Fibroblast of lung (primary cell): ENCODE measurements around the gene CGRRF1. TPM values are rescaled to one million over a fixed set of nuclear protein-coding genes. Genes with fewer than 3 reads are reported as not detected.

Experiments
- DNase-seq, 2 donors: peaks; one replicate each; pipeline versions ENCODE4 v3.0.0 to v3.0.0-alpha.2; 2010; ENCODE audit warnings: low read depth in 2 of 2
- H2AFZ ChIP-seq: 2 replicates; pipeline ENCODE4 v1.5.1; 2012; ENCODE audit warnings: low read length, control low read depth, inconsistent platforms
- H3K27ac ChIP-seq: 2 replicates; pipeline ENCODE4 v1.5.1; 2011; ENCODE audit warnings: low read length, control low read depth; ENCODE audit not compliant: insufficient read depth
- H3K27me3 ChIP-seq: 2 replicates; pipeline ENCODE4 v1.5.1; 2011; ENCODE audit warnings: mild to moderate bottlenecking, low read length; ENCODE audit not compliant: control insufficient read depth, insufficient read depth
- H3K36me3 ChIP-seq: 2 replicates; pipeline ENCODE4 v1.5.1; 2011; ENCODE audit warnings: low read length; ENCODE audit not compliant: control insufficient read depth, insufficient read depth
- H3K4me1 ChIP-seq: 2 replicates; pipeline ENCODE4 v1.5.1; 2011; ENCODE audit warnings: low read length; ENCODE audit not compliant: control insufficient read depth, insufficient read depth; ENCODE audit errors: extremely low read depth
- H3K4me2 ChIP-seq: 2 replicates; pipeline ENCODE4 v1.5.1; 2011; ENCODE audit warnings: low read length, control low read depth; ENCODE audit not compliant: insufficient read depth; ENCODE audit errors: extremely low read depth
- H3K4me3 ChIP-seq, 4 experiments: fragments of 200-600 bp in 1 of 4; sonication (generic) in 1 of 4; replicated peaks in 1 of 4; 2 replicates each; pipeline ENCODE4 v1.5.1; 2011 to 2016; ENCODE audit warnings: low read length in 4 of 4, low read depth in 3 of 4, mild to moderate bottlenecking in 3 of 4, control low read depth in 2 of 4, inconsistent platforms in 1 of 4, mixed read lengths in 1 of 4; ENCODE audit not compliant: insufficient read depth in 1 of 4; ENCODE audit errors: control extremely low read depth in 1 of 4
- H3K79me2 ChIP-seq: 2 replicates; pipeline ENCODE4 v1.5.1; 2012; ENCODE audit warnings: mild to moderate bottlenecking, low read length, inconsistent platforms; ENCODE audit not compliant: control insufficient read depth, insufficient read depth
- H3K9ac ChIP-seq: 2 replicates; pipeline ENCODE4 v1.5.1; 2011; ENCODE audit warnings: mild to moderate bottlenecking, low read length, control low read depth; ENCODE audit not compliant: insufficient read depth
- H3K9me3 ChIP-seq: 2 replicates; pipeline ENCODE4 v1.5.1; 2012; ENCODE audit warnings: low read depth, low read length; ENCODE audit not compliant: control insufficient read depth, insufficient read depth
- H4K20me1 ChIP-seq: 2 replicates; pipeline ENCODE4 v1.5.1; 2011; ENCODE audit warnings: low read length; ENCODE audit not compliant: control insufficient read depth, insufficient read depth; ENCODE audit errors: extremely low read depth
- CTCF ChIP-seq, 2 donors: IDR thresholded peaks in 1 of 2; conservative IDR thresholded peaks in 1 of 2; 1 replicate in 1 of 2; 2 replicates in 1 of 2; pipeline ENCODE4 v1.5.1; 2011 to 2012; ENCODE audit warnings: low read length in 2 of 2, control low read depth in 1 of 2, inconsistent platforms in 1 of 2, low read depth in 1 of 2, mild to moderate bottlenecking in 1 of 2
- EZH2 ChIP-seq: IDR thresholded peaks from 2 replicates; pipeline ENCODE4 v1.5.1; 2012; ENCODE audit warnings: low read length, control low read depth, mild to moderate bottlenecking; ENCODE audit errors: missing control alignments
- polyA plus RNA-seq, 2 donors: library from polyadenylated mRNA; depleted of rRNA in 1 of 2; stranded (reverse) in 1 of 2; unstranded in 1 of 2; fragments of >200 nt; gene quantifications; 2 replicates each; pipeline ENCODE4 v1.2.1, GENCODE V29; 2011 to 2012; ENCODE audit warnings: missing spikeins in 1 of 2
- total RNA-seq: library from RNA; depleted of rRNA; stranded (reverse); fragments of >200 nt; gene quantifications from 2 replicates; pipeline ENCODE4 v1.2.1, GENCODE V29; 2014

CGRRF1 gene
- total and polyA plus RNA-seq, 2 donors (not counting 1 experiment from before 2014, with no cell fraction given) = 15.8 to 23.0 TPM

- Histone ChIP-seq H2AFZ (no peak overlapping the region), H3K4me1 (peaks cover 13% of the 10 kb centered on the region), H3K36me3 (peaks cover 2% of the 10 kb centered on the region), H3K4me3 (no peak overlapping the region), H4K20me1 (no peaks in the 10 kb centered on the region), H3K4me2 (no peak overlapping the region), H3K79me2 (peaks cover 89% of the 10 kb centered on the region), H3K27ac (no peak overlapping the region), H3K9me3 (no peaks in the 10 kb centered on the region), H3K9ac (no peak overlapping the region), H3K27me3 (no peaks in the 10 kb centered on the region)
- no peak for DNase-seq
- TF ChIP-seq EZH2 (no peak), CTCF (conservative IDR thresholded peaks at IDR 0.05 in 1 of 2, IDR thresholded peaks at IDR 0.05 in 1 of 2; ENCODE audit: low read depth in 1 of 2, low read length in 2 of 2) (no peak)
These were observed 72.6 kb downstream of the CGRRF1 start for GRCh38 chr14:54582334-54582733.

DNA sequence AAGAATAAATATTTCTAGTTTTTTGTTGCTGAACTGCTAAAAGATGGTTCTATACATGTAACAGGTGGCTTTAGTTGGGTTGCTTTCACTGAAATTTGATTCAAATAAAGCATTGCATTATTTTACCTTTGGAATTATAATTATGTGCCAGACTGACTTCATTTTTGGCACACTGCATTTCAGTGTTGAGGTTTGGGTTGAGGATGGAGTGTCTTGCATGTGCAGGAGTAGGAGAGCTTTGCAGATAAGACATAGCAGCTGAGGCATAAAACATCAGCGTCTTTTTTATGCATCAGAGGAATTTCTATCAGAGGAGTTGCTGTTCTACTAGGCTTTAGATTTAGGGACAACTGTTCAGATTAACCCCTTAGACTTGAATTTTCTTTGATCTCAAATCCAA lies 74.4 kb downstream of the CGRRF1 start:
- no peaks in the 10 kb centered on the region for H3K27me3 ChIP-seq
- DNase-seq = peak in 1 of 2 donors; percentile 66
- no peaks in the 10 kb centered on the region for H4K20me1 ChIP-seq
- no peak for TF ChIP-seq EZH2
- TF ChIP-seq CTCF (conservative IDR thresholded peaks at IDR 0.05 in 1 of 2, IDR thresholded peaks at IDR 0.05 in 1 of 2; ENCODE audit: low read depth in 1 of 2, low read length in 2 of 2) = no peak
- H3K27ac ChIP-seq = no peak overlapping the region
- H3K79me2 ChIP-seq = peaks cover 88% of the 10 kb centered on the region
- H3K4me1 ChIP-seq = peaks cover 5% of the 10 kb centered on the region
- no peak overlapping the region for H3K4me2 ChIP-seq
- no peak overlapping the region for H3K4me3 ChIP-seq
- no peak overlapping the region for H3K9ac ChIP-seq
- no peaks in the 10 kb centered on the region for H3K9me3 ChIP-seq
- no peaks in the 10 kb centered on the region for H3K36me3 ChIP-seq
- H2AFZ ChIP-seq = no peak overlapping the region

DNA sequence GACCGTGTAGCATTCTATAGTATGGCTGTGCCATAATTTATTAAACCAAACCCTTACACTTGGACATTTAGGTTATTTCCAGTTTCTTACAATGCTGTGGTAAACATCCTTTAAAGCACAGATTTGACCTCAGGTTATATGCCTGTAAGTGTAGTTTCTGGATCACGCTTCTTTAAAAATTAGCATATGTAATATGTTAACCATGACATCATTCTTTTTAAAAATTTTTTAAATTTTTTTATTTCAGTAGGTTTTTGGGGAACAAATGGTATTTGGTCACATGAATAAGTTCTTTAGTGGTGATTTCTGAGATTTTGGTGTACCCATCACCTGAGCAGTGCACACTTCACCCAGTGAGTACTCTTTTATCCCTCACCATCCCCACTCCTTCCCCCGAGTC lies 75.5 kb downstream of the CGRRF1 start:
- no peaks in the 10 kb centered on the region for H3K9me3 ChIP-seq
- H3K4me1 ChIP-seq = peaks cover 7% of the 10 kb centered on the region
- no peaks in the 10 kb centered on the region for H3K27me3 ChIP-seq
- no peak for DNase-seq
- H3K36me3 ChIP-seq = no peaks in the 10 kb centered on the region
- no peak overlapping the region for H3K27ac ChIP-seq
- H3K4me2 ChIP-seq = no peak overlapping the region
- no peaks in the 10 kb centered on the region for H4K20me1 ChIP-seq
- no peak overlapping the region for H3K4me3 ChIP-seq
- no peak overlapping the region for H2AFZ ChIP-seq
- peaks cover 88% of the 10 kb centered on the region for H3K79me2 ChIP-seq
- TF ChIP-seq CTCF (conservative IDR thresholded peaks at IDR 0.05 in 1 of 2, IDR thresholded peaks at IDR 0.05 in 1 of 2; ENCODE audit: low read depth in 1 of 2, low read length in 2 of 2) = no peak
- no peak for TF ChIP-seq EZH2
- no peak overlapping the region for H3K9ac ChIP-seq

Other genes with a start within 250 kb of the CGRRF1 start
- 9.5 and 51.5 TPM in 2 replicates for gene CDKN3, start 112.9 kb upstream of the CGRRF1 start, total RNA-seq
- gene CDKN3, start 112.9 kb upstream of the CGRRF1 start, polyA plus RNA-seq = 27.0 and 104 TPM in 2 replicates
- 61.1 and 109 TPM in 2 replicates for gene CNIH1, start 68.5 kb upstream of the CGRRF1 start, total RNA-seq
- 261 and 301 TPM in 2 replicates for gene CNIH1, start 68.5 kb upstream of the CGRRF1 start, polyA plus RNA-seq
- gene GMFB, start 20.9 kb upstream of the CGRRF1 start, total RNA-seq = 85.3 and 85.5 TPM in 2 replicates
- 58.5 and 69.2 TPM in 2 replicates for gene GMFB, start 20.9 kb upstream of the CGRRF1 start, polyA plus RNA-seq
- gene SAMD4A, start 57.2 kb downstream of the CGRRF1 start, total RNA-seq = 25.9 and 39.8 TPM in 2 replicates
- 9.3 and 12.2 TPM in 2 replicates for gene SAMD4A, start 57.2 kb downstream of the CGRRF1 start, polyA plus RNA-seq